HG02840 (cell line): Measurements from ENCODE around the gene DIS3L2.
"Not testable (repeated sequence)": the region's sequence is repeated elsewhere in the genome, so short reads cannot be mapped to it uniquely, and the experiment has no call there.

Experiments
- ATAC-seq: cut with Tn5 transposase; IDR thresholded peaks from one replicate; pipeline ENCODE4 v1.9.1; 2021; ENCODE audit warnings: mild to moderate bottlenecking, moderate library complexity, moderate number of reproducible peaks; ENCODE audit not compliant: unreplicated experiment, low FRiP score

DIS3L2 gene

GRCh38 chr2:232142502-232142901 lies 181.0 kb downstream of the DIS3L2 start:
- ATAC-seq: no peak

- no peak for ATAC-seq
Measured at GRCh38 chr2:232146294-232146693, 184.8 kb downstream of the DIS3L2 start.

GRCh38 chr2:232147440-232148077 lies 186.0 kb downstream of the DIS3L2 start:
- ATAC-seq: no peak

GRCh38 chr2:232162187-232162586 lies 200.7 kb downstream of the DIS3L2 start:
- ATAC-seq: no peak

- ATAC-seq: no peak
Measured at GRCh38 chr2:232170396-232170795, 208.9 kb downstream of the DIS3L2 start.

GRCh38 chr2:232174662-232175061 lies 213.1 kb downstream of the DIS3L2 start:
- no peak for ATAC-seq

GRCh38 chr2:232176587-232176986 lies 215.1 kb downstream of the DIS3L2 start:
- not testable (repeated sequence) for ATAC-seq

GRCh38 chr2:232183279-232183678 lies 221.8 kb downstream of the DIS3L2 start:
- ATAC-seq: no peak

- ATAC-seq: no peak
Measured at GRCh38 chr2:232184346-232184745, 222.8 kb downstream of the DIS3L2 start.

GRCh38 chr2:232190796-232191195 lies 229.3 kb downstream of the DIS3L2 start:
- ATAC-seq: no peak

- ATAC-seq: no peak
Measured at GRCh38 chr2:232195487-232195886, 234.0 kb downstream of the DIS3L2 start.

GRCh38 chr2:232196802-232197201 lies 235.3 kb downstream of the DIS3L2 start:
- ATAC-seq: no peak

- ATAC-seq: no peak
Measured at GRCh38 chr2:232200195-232200594, 238.7 kb downstream of the DIS3L2 start.

GRCh38 chr2:232203166-232203891 lies 241.8 kb downstream of the DIS3L2 start:
- ATAC-seq: no peak

- no peak for ATAC-seq
Measured at GRCh38 chr2:232203936-232204335, 242.4 kb downstream of the DIS3L2 start.

GRCh38 chr2:232204457-232204931 lies 243.0 kb downstream of the DIS3L2 start:
- no peak for ATAC-seq

GRCh38 chr2:232207174-232207573 lies 245.7 kb downstream of the DIS3L2 start:
- ATAC-seq: no peak

- ATAC-seq: no peak
Measured at GRCh38 chr2:232210306-232210705, 248.8 kb downstream of the DIS3L2 start.

- ATAC-seq: no peak
Measured at GRCh38 chr2:232211743-232212686, 250.5 kb downstream of the DIS3L2 start.

- ATAC-seq: no peak
Measured at GRCh38 chr2:232213176-232213575, 251.7 kb downstream of the DIS3L2 start.

GRCh38 chr2:232214053-232214452 lies 252.5 kb downstream of the DIS3L2 start:
- ATAC-seq: no peak
